ENCODE data around the gene TMEM132C. TPM values are rescaled to one million over a fixed set of nuclear protein-coding genes. Genes with fewer than 3 reads are reported as not detected.

TMEM132C gene
- total and polyA plus RNA-seq, 12 donors: 0.79 to 2.9 (median 1.7) TPM

- Histone ChIP-seq H3K27me3 (peaks cover 0 to 7% (median 0%) of the 10 kb centered on the region in 7 donors), H3K9me3 (peaks cover 0 to 20% (median 4%) of the 10 kb centered on the region in 11 donors), H3K27ac (no peak overlapping the region), H3K4me3 (no peak overlapping the region), H3K36me3 (no peaks in the 10 kb centered on the region), H3K4me1 (peaks cover 0 to 25% (median 0%) of the 10 kb centered on the region in 9 donors)
- TF ChIP-seq, protein P1, sequence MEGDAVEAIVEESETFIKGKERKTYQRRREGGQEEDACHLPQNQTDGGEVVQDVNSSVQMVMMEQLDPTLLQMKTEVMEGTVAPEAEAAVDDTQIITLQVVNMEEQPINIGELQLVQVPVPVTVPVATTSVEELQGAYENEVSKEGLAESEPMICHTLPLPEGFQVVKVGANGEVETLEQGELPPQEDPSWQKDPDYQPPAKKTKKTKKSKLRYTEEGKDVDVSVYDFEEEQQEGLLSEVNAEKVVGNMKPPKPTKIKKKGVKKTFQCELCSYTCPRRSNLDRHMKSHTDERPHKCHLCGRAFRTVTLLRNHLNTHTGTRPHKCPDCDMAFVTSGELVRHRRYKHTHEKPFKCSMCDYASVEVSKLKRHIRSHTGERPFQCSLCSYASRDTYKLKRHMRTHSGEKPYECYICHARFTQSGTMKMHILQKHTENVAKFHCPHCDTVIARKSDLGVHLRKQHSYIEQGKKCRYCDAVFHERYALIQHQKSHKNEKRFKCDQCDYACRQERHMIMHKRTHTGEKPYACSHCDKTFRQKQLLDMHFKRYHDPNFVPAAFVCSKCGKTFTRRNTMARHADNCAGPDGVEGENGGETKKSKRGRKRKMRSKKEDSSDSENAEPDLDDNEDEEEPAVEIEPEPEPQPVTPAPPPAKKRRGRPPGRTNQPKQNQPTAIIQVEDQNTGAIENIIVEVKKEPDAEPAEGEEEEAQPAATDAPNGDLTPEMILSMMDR (IDR thresholded peaks at IDR 0.05): no peak
- DNase-seq: no peak
- ATAC-seq: no peak
- 56 to 63% methylated on average over 5 of the region's 5 CpGs for WGBS, 2 donors
- intact Hi-C loops (cut with DNase I): loop anchor here in 1 of 10 donors (10.0 kb wide), 1 partner anchor 54 kb away; the partner anchor contains the start of gene TMEM132C
Observed at GRCh38 chr12:128318341-128318740, 51.4 kb downstream of the TMEM132C start.

DNA sequence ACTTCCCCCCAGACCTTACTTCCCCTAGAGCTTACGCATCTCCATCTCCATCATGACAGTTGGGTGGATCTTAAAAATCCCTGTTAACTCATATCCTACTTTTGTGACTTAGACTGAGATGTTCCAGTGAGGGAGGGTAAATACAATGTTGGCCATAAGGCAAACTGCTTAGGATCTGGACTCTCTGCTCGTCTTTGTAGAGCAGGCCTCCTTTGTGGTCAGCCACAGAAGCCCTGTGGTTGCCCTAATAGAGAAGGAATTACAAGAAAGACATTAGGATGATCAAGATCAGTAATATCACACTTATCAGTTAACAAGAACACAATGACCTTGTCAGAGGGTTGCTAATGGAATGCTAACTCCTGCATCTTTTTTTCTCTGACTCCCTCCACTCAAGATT, 52.0 kb downstream of the TMEM132C start:
- Histone ChIP-seq H3K4me1 (peaks cover 0 to 25% (median 0%) of the 10 kb centered on the region in 9 donors), H3K4me3 (no peak overlapping the region), H3K27me3 (peaks cover 0 to 7% (median 0%) of the 10 kb centered on the region in 7 donors), H3K9me3 (peaks cover 0 to 20% (median 4%) of the 10 kb centered on the region in 11 donors), H3K36me3 (no peaks in the 10 kb centered on the region), H3K27ac (no peak overlapping the region)
- TF ChIP-seq, protein P1 (IDR thresholded peaks at IDR 0.05): no peak
- intact Hi-C loops (cut with DNase I): loop anchor here in 1 of 10 donors (10.0 kb wide), 1 partner anchor 54 kb away; the partner anchor contains the start of gene TMEM132C
- ATAC-seq (no peak), DNase-seq (no peak)
- 65 to 71% methylated on average over 2 of the region's 2 CpGs for whole genome bisulfite sequencing, 2 donors

DNA sequence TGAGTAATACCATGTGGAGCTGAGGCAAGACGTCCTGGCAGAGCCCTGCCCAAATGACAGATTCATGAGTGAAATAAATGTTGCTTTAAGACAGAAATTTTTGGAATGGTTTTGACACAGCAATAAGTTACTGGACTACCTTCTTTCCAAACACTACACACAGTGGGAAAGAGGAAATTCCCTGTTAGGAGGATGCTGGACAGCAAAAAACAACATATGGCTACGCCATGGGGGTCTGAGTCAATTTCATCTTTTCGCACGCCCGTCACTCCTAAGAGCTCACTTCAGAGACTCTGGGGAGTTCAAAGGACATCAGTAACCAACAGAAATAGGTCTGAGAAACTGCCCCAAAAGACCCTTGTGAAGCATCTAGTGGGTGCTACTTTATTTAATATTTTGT, 55.4 kb downstream of the TMEM132C start:
- no peak for ATAC-seq
- TF ChIP-seq, protein P1 (IDR thresholded peaks at IDR 0.05): no peak
- no peak overlapping the region for H3K27ac ChIP-seq
- H3K9me3 ChIP-seq: peaks cover 0 to 16% (median 4%) of the 10 kb centered on the region in 11 donors
- peaks cover 0 to 11% (median 0%) of the 10 kb centered on the region in 9 donors for H3K4me1 ChIP-seq
- no peaks in the 10 kb centered on the region for H3K36me3 ChIP-seq
- intact Hi-C loops (cut with DNase I): no loop called here
- 82 to 83% methylated on average over 5 of the region's 5 CpGs for WGBS, 2 donors
- H3K4me3 ChIP-seq: no peak overlapping the region
- peaks cover 0 to 3% (median 0%) of the 10 kb centered on the region in 7 donors for H3K27me3 ChIP-seq
- DNase-seq: no peak

- Histone ChIP-seq H3K4me3 (no peak overlapping the region), H3K27me3 (peaks cover 0 to 3% (median 0%) of the 10 kb centered on the region in 7 donors), H3K36me3 (no peaks in the 10 kb centered on the region), H3K27ac (no peak overlapping the region), H3K4me1 (peaks cover 0 to 1% (median 0%) of the 10 kb centered on the region in 9 donors), H3K9me3 (peaks cover 0 to 16% (median 4%) of the 10 kb centered on the region in 11 donors)
- intact Hi-C loops (cut with DNase I): no loop called here
- WGBS, 2 donors: 34 to 50% methylated on average over 20 of the region's 20 CpGs
- no peak for DNase-seq
- TF ChIP-seq, protein P1 (IDR thresholded peaks at IDR 0.05): no peak
- no peak for ATAC-seq
Observed at GRCh38 chr12:128323145-128323920, 56.4 kb downstream of the TMEM132C start.

All from heart right ventricle (tissue), 16 donors.